ENCODE data around the gene SPDYE4.
A peak's percentile ranks its signal among the peaks of the same experiment; 100 is the strongest.

Gene SPDYE4

GRCh38 chr17:8753976-8754440 lies 4.3 kb downstream of the SPDYE4 start:
- H3K4me1 ChIP-seq (ENCODE audit: low read length): no peaks in the 10 kb centered on the region
- TF ChIP-seq, protein P1, sequence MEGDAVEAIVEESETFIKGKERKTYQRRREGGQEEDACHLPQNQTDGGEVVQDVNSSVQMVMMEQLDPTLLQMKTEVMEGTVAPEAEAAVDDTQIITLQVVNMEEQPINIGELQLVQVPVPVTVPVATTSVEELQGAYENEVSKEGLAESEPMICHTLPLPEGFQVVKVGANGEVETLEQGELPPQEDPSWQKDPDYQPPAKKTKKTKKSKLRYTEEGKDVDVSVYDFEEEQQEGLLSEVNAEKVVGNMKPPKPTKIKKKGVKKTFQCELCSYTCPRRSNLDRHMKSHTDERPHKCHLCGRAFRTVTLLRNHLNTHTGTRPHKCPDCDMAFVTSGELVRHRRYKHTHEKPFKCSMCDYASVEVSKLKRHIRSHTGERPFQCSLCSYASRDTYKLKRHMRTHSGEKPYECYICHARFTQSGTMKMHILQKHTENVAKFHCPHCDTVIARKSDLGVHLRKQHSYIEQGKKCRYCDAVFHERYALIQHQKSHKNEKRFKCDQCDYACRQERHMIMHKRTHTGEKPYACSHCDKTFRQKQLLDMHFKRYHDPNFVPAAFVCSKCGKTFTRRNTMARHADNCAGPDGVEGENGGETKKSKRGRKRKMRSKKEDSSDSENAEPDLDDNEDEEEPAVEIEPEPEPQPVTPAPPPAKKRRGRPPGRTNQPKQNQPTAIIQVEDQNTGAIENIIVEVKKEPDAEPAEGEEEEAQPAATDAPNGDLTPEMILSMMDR (IDR thresholded peaks at IDR 0.05; ENCODE audit: low read depth, low read length): peak; percentile 58
- TF ChIP-seq EZH2phosphoT487 (IDR thresholded peaks at IDR 0.05; ENCODE audit: low read depth): no peak
- H3K4me3 ChIP-seq (ENCODE audit: low read length): no peak overlapping the region

DNA sequence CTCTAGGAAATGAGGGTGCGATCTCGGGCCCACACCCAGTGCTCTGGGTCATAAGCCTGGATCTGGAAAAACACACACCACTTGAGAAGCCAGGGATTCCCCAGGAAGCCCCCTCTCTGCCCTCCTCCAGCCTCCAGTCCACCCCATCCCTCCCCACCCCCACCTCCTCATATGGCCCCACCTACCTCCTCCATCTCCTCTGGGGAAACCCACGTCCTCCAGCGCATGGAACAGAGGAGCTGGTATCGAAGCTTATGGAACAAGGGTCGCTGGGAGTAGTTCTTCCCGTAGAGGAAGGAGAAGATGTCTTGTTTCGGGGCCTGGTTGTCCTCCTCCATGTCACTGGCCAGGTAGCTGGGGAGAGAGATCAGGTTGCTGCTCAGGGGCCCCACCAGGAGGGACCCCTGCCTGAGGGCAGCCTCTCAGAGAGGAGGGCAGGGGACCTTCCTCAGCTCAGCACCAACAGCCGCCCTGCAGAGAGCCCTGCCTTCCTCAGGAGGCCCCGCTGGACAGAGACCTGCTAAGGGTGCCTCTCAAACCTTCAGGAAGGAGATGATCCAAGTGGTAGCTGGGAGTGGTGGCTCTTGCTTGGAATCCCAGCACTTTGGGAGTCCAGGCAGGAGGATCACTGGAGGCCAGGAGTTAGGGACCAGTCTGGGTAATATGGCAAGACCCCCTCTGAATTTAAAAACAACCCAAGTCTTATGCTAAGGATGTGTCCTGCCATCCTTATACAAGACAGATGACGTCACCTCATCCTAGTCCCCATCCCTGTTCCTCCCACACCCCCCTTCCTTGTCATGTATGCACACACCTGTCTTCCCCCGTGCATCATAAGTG lies 5.0 kb downstream of the SPDYE4 start:
- Histone ChIP-seq H3K9ac (ENCODE audit: low read length) (no peak overlapping the region), H3K27ac (ENCODE audit: low read length) (no peak overlapping the region), H3K79me2 (ENCODE audit: low read length) (no peaks in the 10 kb centered on the region), H3K4me2 (ENCODE audit: low read length) (no peak overlapping the region), H3K36me3 (replicated peaks; ENCODE audit: low read depth, low read length) (no peaks in the 10 kb centered on the region), H3K4me1 (ENCODE audit: low read length) (no peaks in the 10 kb centered on the region), H3K9me3 (ENCODE audit: insufficient read depth, low read length) (no peaks in the 10 kb centered on the region), H2AFZ (ENCODE audit: low read depth, low read length) (no peak overlapping the region), H3K4me3 (ENCODE audit: low read length) (no peak overlapping the region), H4K20me1 (ENCODE audit: insufficient read depth, low read length) (no peaks in the 10 kb centered on the region), H3K27me3 (ENCODE audit: low read depth, low read length) (no peaks in the 10 kb centered on the region)
- TF ChIP-seq EZH2phosphoT487 (IDR thresholded peaks at IDR 0.05; ENCODE audit: low read depth): no peak
- TF ChIP-seq, protein P1 (IDR thresholded peaks at IDR 0.05; ENCODE audit: low read depth, low read length): no peak

More at GRCh38 chr17:8753976-8754440, 4.3 kb downstream of the SPDYE4 start:
- H4K20me1 ChIP-seq (ENCODE audit: insufficient read depth, low read length): no peaks in the 10 kb centered on the region
- H3K4me2 ChIP-seq (ENCODE audit: low read length): no peak overlapping the region
- no peaks in the 10 kb centered on the region for H3K27me3 ChIP-seq (ENCODE audit: low read depth, low read length)
- H3K9me3 ChIP-seq (ENCODE audit: insufficient read depth, low read length): no peaks in the 10 kb centered on the region
- H3K79me2 ChIP-seq (ENCODE audit: low read length): no peaks in the 10 kb centered on the region
- H3K27ac ChIP-seq (ENCODE audit: low read length): no peak overlapping the region
- no peaks in the 10 kb centered on the region for H3K36me3 ChIP-seq (replicated peaks; ENCODE audit: low read depth, low read length)
- H3K9ac ChIP-seq (ENCODE audit: low read length): no peak overlapping the region
- H2AFZ ChIP-seq (ENCODE audit: low read depth, low read length): no peak overlapping the region

GRCh38 chr17:8749616-8750015 lies 8.7 kb downstream of the SPDYE4 start:
- no peak overlapping the region for H2AFZ ChIP-seq (ENCODE audit: low read depth, low read length)
- no peak overlapping the region for H3K4me2 ChIP-seq (ENCODE audit: low read length)
- H3K4me3 ChIP-seq (ENCODE audit: low read length): no peak overlapping the region
- peaks cover 4% of the 10 kb centered on the region; the same call in 1 of the 2 replicates for H3K4me1 ChIP-seq (ENCODE audit: low read length)
- H4K20me1 ChIP-seq (ENCODE audit: insufficient read depth, low read length): no peaks in the 10 kb centered on the region
- H3K27ac ChIP-seq (ENCODE audit: low read length): no peak overlapping the region
- no peak for TF ChIP-seq EZH2phosphoT487 (IDR thresholded peaks at IDR 0.05; ENCODE audit: low read depth)
- TF ChIP-seq, protein P1 (IDR thresholded peaks at IDR 0.05; ENCODE audit: low read depth, low read length): no peak
- H3K36me3 ChIP-seq (replicated peaks; ENCODE audit: low read depth, low read length): no peaks in the 10 kb centered on the region
- H3K79me2 ChIP-seq (ENCODE audit: low read length): no peaks in the 10 kb centered on the region
- H3K9me3 ChIP-seq (ENCODE audit: insufficient read depth, low read length): no peaks in the 10 kb centered on the region
- H3K9ac ChIP-seq (ENCODE audit: low read length): no peak overlapping the region
- H3K27me3 ChIP-seq (ENCODE audit: low read depth, low read length): peaks cover 11% of the 10 kb centered on the region; the same call in 1 of the 2 replicates

DNA sequence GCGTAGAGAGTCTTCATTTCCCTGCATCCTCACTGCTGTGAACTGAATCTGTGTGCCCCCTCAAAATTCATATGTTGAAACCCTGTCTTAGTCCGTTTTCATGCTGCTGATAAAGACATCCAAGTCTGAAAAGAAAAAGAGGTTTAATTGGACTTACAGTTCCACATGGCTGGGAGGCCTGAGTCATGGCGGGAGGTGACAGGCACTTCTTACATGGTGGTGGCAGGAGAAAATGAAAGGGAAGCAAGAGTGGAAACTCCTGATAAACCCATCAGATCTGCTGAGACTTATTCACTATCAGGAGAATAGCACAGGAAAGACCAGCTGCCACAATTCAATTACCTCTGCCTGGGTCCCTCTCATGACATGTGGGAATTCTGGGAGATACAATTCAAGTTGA lies 10.6 kb downstream of the SPDYE4 start:
- H4K20me1 ChIP-seq (ENCODE audit: insufficient read depth, low read length): no peaks in the 10 kb centered on the region
- no peak overlapping the region for H3K4me3 ChIP-seq (ENCODE audit: low read length)

More for the DNA sequence above, 10.6 kb downstream of the SPDYE4 start:
- Histone ChIP-seq H3K4me2 (ENCODE audit: low read length) (no peak overlapping the region), H3K4me1 (ENCODE audit: low read length) (peaks cover 4% of the 10 kb centered on the region; the same call in 1 of the 2 replicates), H3K27ac (ENCODE audit: low read length) (no peak overlapping the region), H3K9me3 (ENCODE audit: insufficient read depth, low read length) (no peaks in the 10 kb centered on the region), H2AFZ (ENCODE audit: low read depth, low read length) (no peak overlapping the region), H3K27me3 (ENCODE audit: low read depth, low read length) (peaks cover 11% of the 10 kb centered on the region; the same call in 1 of the 2 replicates), H3K36me3 (replicated peaks; ENCODE audit: low read depth, low read length) (no peaks in the 10 kb centered on the region), H3K9ac (ENCODE audit: low read length) (no peak overlapping the region), H3K79me2 (ENCODE audit: low read length) (no peaks in the 10 kb centered on the region)
- TF ChIP-seq, protein P1 (IDR thresholded peaks at IDR 0.05; ENCODE audit: low read depth, low read length): no peak
- TF ChIP-seq EZH2phosphoT487 (IDR thresholded peaks at IDR 0.05; ENCODE audit: low read depth): no peak
